Omental fat pad (tissue), 4 donors: Measurements from ENCODE around the gene VASH1. TPM values are rescaled to one million over a fixed set of nuclear protein-coding genes. Genes with fewer than 3 reads are reported as not detected.

Experiments
- ATAC-seq: fragments of 150-250 bp; one replicate; pipeline ENCODE4 v1.9.1; 2016; ENCODE audit warnings: mild to moderate bottlenecking, moderate library complexity; ENCODE audit not compliant: low FRiP score
- DNase-seq: peaks from one replicate; pipeline ENCODE4 v3.0.0-alpha.2; 2019; ENCODE audit warnings: low spot score
- total RNA-seq, 4 donors: library from RNA; depleted of rRNA; stranded (reverse); fragments of >200 nt; gene quantifications; one replicate each; pipeline ENCODE4 v1.1.0, GENCODE V29; 2016
- TF ChIP-seq, protein P1 (sequence below), 3 donors: fragments of 450-650 bp; IDR thresholded peaks; one replicate each; pipeline ENCODE4 v1.5.1; 2016 to 2017; ENCODE audit warnings: antibody characterized with exemption in 3 of 3, mild to moderate bottlenecking in 3 of 3, moderate library complexity in 2 of 3

VASH1 gene
- total RNA-seq, 4 donors from 2014 or later, result 5.6 to 22.9 (median 11.0) TPM

DNA sequence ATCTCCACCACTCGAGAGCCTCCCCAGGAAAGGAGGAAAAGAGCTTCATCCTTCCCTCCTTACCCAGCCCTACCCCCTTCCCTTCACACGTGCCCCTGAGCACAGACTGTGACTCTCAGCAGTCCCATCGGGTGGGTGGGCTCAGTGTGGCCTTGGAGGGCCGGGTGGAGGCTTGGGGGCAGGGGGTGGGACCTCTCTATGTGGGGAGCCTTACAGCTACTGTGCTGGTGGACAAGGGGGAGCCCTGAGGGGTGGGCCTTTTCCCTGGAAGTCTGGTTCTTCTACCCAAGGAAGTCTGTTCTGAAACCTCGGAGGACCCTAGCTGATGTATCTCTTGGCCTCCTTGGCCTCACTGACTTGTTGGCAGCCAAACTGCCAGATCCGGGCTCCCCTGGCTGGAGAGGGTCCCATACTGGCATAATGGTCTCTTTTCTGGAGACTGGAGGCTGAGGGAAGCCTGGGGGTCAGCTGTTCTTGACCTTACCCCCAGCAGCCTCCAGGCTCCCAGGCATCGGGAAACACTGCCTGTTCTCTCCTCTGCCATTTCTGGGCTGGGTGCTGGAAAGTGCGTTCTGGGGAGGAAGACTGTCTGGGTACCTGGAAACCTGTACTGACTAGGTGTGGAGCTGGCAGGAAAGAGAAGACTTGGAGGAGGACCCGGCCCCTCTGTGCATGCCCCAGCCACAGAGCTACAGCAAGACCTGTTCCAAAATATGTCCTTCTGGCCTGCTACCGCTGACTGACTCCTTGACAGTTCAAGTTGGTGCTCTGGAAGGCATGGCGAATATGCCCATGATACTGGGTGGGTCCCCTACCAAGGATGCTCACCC lies 7.6 kb downstream of the VASH1 start:
- DNase-seq, result no peak
- TF ChIP-seq, protein P1, sequence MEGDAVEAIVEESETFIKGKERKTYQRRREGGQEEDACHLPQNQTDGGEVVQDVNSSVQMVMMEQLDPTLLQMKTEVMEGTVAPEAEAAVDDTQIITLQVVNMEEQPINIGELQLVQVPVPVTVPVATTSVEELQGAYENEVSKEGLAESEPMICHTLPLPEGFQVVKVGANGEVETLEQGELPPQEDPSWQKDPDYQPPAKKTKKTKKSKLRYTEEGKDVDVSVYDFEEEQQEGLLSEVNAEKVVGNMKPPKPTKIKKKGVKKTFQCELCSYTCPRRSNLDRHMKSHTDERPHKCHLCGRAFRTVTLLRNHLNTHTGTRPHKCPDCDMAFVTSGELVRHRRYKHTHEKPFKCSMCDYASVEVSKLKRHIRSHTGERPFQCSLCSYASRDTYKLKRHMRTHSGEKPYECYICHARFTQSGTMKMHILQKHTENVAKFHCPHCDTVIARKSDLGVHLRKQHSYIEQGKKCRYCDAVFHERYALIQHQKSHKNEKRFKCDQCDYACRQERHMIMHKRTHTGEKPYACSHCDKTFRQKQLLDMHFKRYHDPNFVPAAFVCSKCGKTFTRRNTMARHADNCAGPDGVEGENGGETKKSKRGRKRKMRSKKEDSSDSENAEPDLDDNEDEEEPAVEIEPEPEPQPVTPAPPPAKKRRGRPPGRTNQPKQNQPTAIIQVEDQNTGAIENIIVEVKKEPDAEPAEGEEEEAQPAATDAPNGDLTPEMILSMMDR (IDR thresholded peaks at IDR 0.05), result no peak
- ATAC-seq, result no peak

GRCh38 chr14:76769636-76770292 lies 8.5 kb downstream of the VASH1 start:
- TF ChIP-seq, protein P1 (IDR thresholded peaks at IDR 0.05), result no peak
- ATAC-seq (no peak), DNase-seq (no peak)

DNA sequence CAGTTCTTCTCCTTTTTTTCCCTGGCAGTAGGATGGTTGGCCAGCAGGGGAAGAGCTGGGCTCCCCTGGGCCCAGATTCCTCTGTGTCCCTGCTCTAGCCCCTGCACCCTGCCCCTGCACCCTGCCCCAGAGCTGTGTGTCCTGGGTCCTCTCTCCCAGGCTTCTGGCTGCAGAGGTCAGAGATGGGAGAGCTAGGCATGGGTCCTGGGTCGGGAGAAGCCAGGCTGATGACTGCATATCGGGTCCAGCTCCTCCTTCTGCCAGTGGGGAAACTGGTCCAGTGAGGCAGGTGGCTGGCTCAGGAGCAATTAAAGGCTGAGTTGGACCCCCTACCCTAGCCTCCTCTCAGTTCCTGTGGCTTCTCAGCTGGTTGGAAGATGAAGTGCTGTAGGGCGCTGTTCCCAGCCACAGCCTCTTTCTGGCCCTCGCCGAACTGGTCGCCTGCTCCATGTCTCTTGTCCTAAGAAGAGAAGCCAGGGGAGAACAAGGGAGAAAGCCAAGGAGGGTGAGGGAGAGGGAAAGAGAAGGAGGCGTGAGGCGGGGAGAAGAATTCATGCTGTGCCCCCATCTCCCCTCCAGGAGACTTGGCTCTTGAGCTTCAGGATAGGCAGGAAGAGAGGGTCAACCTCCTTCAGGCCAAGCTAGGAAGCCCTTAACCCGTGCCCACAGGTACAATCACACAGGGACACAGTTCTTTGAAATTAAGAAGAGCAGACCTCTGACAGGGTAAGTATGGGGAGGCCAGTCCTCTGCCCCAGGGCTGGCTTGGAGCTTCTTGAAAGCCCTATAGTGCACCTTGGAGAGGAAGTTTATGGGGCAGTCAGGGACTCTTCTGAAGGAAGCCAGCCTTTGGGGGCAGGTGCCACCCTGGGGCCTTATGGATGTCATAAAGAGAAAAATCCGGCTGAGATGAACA lies 9.5 kb downstream of the VASH1 start:
- no peak for DNase-seq
- TF ChIP-seq, protein P1 (IDR thresholded peaks at IDR 0.05), result no peak
- ATAC-seq, result no peak

DNA sequence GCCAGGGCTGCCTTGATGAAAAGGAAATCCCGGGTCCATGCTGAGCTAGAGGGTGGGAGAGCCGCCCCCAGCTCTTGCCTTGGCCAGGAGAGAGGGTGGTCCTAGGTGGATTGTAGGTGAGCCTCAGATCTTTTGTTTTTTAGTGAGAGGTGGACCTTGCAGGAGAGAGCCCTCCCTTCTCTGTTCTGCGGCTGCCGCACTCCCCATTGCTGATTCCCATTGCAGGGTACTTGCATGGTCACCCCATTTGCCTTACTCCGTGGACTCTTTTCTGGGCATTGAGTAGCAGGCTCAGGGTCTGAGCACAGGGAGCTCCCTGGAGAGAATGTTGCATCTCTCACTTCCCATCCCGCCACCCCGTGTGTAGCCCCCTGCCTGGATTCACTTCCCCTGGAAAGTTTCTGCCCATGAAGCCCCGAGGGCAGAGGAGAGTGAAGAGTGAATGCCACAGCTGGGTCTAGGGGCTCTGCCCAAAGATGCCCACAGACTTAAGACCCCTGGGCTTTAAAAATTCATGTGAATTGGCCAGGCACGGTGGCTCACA lies 10.2 kb downstream of the VASH1 start:
- TF ChIP-seq, protein P1 (IDR thresholded peaks at IDR 0.05), result no peak
- ATAC-seq (no peak), DNase-seq (no peak)

DNA sequence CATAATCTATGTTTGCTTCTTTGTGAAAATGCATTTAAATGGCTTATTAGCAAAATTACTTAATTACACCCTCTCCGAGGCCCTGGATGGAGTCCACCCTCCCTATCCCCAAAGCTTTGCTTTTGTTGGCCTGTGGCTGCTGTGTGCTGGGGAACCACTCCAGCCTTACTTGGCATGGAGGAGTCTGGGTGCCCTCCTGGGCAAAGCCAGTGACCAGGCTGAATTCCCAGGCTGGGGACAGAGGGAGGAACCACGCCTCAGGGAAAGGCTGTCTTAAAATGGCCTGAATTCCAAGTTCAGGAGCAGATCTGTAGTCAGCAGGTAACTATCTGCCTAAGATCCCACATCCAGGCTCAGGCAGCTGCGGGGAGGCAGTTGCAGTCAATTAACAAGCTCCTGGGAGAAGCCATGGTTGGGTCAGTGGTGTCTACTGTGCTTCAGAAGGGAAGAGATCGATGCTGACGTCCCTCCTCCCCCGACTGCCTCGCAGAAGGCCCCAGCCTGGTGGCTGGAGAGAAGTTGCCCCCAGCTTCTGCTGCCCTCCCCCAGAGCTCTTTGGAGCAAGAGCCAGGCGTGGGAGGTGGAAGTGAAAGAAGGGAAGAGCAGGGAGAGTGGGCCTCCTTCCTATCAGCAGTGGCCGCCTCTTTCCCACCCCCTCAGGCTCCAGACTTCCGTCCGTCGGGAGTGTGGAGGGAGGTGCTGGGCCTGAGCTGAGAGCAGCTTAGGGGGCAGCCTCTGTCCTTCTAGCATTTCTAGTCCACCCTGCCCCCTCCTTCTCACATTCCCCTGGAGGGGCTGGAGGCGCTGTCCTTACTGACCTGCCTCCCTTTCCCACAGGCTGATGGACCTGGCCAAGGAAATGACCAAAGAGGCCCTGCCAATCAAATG lies 11.3 kb downstream of the VASH1 start:
- TF ChIP-seq, protein P1 (IDR thresholded peaks at IDR 0.05), result no peak
- DNase-seq, result no peak
- ATAC-seq, result peak; percentile 48
